HG03520 (cell line): Measurements from ENCODE around the gene DDO.
"Not testable (repeated sequence)": the region's sequence is repeated elsewhere in the genome, so short reads cannot be mapped to it uniquely, and the experiment has no call there.

Experiments
- ATAC-seq: cut with Tn5 transposase; IDR thresholded peaks from one replicate; pipeline ENCODE4 v1.9.1; 2021; ENCODE audit warnings: mild to moderate bottlenecking, moderate library complexity; ENCODE audit not compliant: unreplicated experiment

Gene DDO

GRCh38 chr6:110415086-110415916, at the start of gene DDO:
Gene DDO, minus strand, starts transcription at chr6:110415575. Its CDS starts 2,113 bp downstream, at chr6:110413462.
- ATAC-seq, result no peak

DNA sequence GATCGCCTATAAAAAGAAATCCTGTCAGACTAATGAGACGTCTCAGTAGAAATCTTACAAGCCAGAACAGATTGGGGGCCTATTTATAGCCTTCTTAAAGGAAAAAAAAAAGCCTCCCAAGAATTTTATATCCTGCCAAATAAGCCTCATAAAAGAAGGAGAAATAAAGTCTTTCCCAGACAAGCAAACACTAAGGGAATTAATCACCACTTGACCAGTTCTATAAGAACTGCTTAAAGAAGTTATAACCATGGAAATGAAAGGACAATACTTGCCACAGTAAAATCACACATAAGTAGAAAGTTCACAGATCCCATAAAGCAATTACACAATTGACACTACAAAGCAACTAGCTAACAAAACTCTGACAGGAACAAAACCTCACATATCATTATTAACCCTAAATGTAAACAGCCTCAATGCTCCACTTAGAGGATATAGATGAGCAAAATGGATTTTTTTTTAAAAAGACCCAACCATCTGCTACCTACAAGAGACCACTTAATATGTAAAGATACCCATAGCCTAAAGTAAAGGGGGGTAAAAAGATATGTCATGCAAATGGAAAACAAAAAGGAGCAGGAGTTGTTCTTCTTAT, 47.6 kb upstream of the DDO start:
- no peak for ATAC-seq

DNA sequence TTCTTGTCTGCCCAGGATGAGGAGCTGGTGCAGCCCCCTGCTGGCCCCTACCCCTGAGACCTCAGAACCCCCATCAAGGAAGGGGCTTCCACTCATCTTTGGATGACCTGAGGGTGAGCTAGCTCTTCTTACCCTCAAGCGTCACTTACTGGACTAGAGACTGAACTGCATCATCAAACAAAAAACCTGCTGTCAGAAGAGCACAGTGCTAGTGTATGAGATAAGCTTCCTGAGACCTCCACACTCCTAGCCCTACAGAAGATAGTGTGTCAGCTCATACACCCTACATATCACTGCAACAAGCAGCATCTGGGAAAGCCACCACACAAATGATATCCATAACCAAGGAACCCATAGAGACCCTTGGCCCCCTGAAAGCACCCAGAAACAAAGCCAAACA, 46.0 kb upstream of the DDO start:
- ATAC-seq, result no peak

DNA sequence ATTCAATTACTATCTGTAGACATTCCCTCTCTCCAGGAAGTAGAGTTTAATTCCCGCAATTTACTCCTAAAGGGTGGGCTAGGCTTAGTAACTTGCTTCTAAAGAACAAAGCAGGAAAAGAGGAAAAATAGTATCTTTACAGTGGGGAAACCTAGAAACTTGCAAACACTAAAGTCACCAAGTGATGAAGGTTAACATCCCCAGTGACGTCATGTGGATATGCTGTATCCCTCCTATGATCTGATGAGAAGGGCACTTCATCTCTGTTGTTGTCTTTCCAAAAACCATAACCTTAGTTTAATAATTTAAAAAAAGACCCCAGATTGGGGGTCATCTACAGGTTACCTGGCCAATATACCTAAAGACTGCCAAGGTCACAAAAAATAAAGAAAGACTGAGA, 43.8 kb upstream of the DDO start:
- ATAC-seq, result no peak

DNA sequence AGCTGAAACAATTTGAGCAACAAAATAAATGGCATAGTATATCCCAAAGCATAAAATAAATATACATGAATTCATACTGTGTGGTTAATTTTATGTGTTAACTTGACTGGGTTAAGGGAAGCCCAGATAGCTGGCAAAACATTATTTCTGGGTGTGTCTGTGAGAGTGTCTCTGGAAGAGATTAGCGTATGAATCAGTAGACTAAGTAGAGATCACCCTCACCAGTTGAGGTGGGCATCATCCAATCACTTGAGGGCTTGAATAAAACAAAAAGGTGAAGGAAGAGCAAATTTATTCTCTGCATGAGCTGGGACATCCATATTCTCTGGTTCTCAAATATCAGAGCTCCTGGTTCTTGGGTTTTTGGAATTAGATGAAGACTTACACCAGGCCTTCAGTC, 43.1 kb upstream of the DDO start:
- no peak for ATAC-seq

DNA sequence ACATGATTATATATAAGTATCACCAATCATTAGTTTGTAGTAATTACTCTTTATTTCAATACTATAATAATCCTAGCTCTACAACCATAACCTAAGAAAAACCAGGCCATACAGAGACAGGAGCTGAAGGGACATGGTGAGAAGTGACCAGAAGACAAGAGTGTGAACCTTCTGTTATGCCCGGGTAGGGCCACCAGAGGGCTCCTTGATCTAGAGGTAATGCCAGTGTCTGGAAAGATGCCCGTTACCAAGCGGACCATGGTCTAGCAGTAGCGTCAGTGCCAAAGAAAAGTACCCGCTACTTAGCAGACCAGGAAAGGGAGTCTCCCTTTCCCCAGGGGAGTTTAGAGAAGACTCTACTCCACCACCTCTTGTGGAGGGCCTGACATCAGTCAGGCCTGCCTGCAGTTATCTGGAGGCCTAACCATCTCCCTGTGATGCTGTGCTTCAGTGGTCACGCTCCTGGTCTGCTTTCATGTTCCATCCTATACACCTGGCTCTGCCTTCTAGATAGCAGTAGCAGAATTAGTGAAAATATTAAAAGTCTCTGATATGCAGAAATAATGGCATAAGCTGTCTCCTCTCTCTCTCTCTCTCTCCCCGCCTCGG, 42.3 kb upstream of the DDO start:
- not testable (repeated sequence) for ATAC-seq

GRCh38 chr6:110456694-110457093, 41.3 kb upstream of the DDO start:
- ATAC-seq, result no peak

DNA sequence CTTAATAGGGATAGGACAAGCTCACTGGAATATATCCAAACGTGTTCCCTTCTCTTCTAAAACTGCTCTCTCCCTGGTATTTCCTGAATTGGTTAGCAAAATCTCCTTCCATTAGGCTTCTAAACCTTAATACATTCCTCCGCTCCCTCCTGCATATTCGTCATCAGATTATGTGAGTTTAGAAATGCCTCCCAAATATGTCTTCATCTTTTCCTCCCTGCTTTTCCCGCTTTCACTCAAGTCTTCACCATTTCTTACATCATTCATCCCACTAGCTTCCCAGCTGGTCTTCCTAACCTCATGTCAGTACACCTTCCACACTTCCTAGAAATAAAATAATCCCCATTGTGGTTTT, 34.1 kb upstream of the DDO start:
- no peak for ATAC-seq

DNA sequence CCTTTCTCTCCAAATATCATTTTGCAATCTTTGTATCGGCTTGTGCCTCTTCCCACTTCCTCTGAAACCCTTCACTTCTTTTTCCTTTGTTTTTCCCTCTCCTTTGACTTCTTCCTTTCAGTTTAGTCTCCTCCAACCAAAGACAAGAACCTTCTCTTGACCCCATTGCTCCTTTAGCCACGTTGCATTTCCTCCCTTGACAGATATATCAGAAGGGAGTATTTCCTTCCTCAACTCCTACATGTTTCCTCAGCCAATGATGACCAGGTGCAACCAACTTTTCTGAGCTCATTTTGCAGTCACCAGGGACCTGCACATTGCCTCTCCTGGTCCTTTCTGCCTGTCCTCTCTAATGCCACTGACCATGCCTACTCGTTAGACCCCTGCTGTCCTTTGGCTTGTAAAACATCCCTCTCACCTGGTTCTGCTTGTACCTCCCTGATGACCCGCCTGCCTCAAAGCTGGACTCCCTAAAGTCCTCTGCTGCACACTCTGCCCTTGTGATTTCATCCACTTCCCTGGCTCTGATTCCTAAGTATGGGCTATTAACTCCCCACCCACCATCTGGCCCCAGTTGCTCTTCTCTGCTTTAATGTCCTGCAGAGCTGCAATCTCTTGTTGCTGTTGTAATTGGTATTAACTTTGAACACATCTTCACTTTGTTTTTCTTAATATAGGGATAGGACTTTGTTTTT, 33.6 kb upstream of the DDO start:
- ATAC-seq, result no peak

- no peak for ATAC-seq
Observed at GRCh38 chr6:110447761-110448160, 32.4 kb upstream of the DDO start.

GRCh38 chr6:110446405-110446804, 31.0 kb upstream of the DDO start:
- ATAC-seq, result no peak

GRCh38 chr6:110440026-110440425, 24.7 kb upstream of the DDO start:
- no peak for ATAC-seq

DNA sequence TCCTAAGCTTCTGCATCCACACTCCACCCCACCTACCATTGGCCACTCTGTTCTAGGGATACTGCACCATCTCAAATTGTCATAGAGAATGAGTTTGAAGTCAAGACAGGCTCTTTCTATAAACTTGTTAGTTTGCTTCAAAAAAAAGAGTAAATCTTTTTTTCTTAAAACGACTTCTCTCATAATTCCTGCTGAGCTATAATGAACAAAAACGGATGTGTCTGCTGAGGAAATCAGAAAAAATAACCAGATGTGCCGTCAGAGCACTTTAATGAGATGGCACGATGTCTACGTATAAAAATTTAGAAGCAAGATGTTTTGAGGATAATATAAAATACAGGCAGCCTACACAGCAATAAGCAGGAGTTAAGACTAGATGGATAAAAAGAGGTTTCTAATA, 24.0 kb upstream of the DDO start:
- no peak for ATAC-seq

GRCh38 chr6:110434961-110435602, 19.7 kb upstream of the DDO start:
- no peak for ATAC-seq

DNA sequence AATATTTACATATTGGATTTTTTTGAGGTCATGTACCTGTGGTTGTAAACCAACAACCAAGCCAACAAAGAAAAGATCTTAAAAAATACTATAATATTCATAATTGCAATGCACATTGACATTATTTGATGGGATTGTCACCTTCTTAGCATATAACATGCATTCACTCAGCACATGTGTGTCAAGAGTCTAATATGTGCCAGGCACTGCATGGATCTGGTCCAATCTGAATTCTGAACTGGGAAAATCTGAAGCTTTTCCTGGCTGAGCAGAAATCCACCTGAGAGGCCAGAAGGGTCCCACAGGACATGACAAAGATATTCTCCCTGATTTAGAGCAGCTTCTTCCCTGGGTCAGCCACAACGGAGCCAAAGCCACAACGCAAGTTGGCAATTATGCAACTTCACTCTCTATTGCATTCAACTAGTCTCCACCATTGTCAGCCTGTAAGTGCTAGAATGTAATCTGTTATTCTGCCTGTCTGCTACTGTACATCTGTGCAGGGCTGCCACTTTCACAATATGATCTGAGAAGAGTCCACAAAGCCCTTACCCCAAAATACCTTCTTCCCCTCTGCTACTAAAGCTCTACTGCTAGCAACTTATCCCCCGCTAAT, 17.0 kb upstream of the DDO start:
- ATAC-seq, result no peak

- no peak for ATAC-seq
Observed at GRCh38 chr6:110430741-110431140, 15.4 kb upstream of the DDO start.

GRCh38 chr6:110430236-110430635, 14.9 kb upstream of the DDO start:
- no peak for ATAC-seq

DNA sequence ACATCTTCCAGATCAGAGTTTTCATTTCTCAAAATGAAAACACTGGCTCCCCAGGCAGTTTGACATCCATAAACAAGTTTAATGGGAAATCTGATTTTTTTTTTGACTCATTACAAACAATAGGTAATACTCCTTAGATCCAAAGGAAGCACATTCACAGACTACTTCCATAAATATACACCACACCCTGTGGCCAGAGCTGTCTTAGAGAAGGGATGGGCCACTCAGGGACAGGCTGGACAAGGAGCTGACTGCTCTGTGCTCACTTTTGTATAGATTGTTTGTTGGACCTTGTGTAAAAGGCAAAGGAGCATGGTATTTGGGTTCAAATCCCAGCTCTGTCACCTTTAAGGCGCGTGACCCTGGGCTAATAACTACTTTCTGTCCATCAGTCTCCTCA, 12.8 kb upstream of the DDO start:
- ATAC-seq, result no peak

GRCh38 chr6:110425816-110426215, 10.4 kb upstream of the DDO start:
- ATAC-seq, result no peak

GRCh38 chr6:110422444-110422822, 7.1 kb upstream of the DDO start:
- ATAC-seq, result no peak
